ENCODE measurements around the gene NTSR2. TPM values are rescaled to one million over a fixed set of nuclear protein-coding genes. Genes with fewer than 3 reads are reported as not detected.

The NTSR2 gene
- total RNA-seq, 1 experiment from 2014 or later = not detected

- Histone ChIP-seq H3K4me3 (no peak overlapping the region), H3K4me1 (replicated peaks) (no peaks in the 10 kb centered on the region), H3K27me3 (replicated peaks) (no peaks in the 10 kb centered on the region), H3K27ac (no peak overlapping the region), H3K36me3 (no peaks in the 10 kb centered on the region), H3K9me3 (replicated peaks) (no peaks in the 10 kb centered on the region)
- no peak for DNase-seq (ENCODE audit: low read depth in 1 of 2, low spot score in 2 of 2)
Measured at GRCh38 chr2:11615209-11615608, 54.8 kb downstream of the NTSR2 start.

DNA sequence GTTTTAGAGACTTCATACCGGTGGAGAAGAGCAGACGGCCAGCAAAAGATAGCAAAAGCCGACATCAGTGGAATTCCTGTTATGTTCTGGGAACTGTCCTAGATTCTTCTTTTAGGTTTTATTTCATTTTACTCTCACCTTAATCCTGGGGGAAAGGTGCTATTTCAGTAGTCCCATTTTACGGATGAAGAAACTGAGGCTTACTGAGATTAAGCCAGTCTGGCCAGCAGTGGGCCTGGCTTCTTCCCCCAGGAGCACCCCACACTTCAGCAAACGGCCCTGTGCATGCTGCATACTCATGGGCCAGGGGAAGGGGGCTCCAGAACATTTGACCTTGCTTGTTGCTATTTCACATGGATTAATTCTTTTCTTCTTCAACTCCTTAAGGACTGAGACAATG, 56.7 kb downstream of the NTSR2 start:
- no peak for DNase-seq (ENCODE audit: low read depth in 1 of 2, low spot score in 2 of 2)
- H3K27me3 ChIP-seq (replicated peaks) = no peaks in the 10 kb centered on the region
- H3K4me3 ChIP-seq = no peak overlapping the region
- no peaks in the 10 kb centered on the region for H3K9me3 ChIP-seq (replicated peaks)
- no peaks in the 10 kb centered on the region for H3K36me3 ChIP-seq
- H3K4me1 ChIP-seq (replicated peaks) = no peaks in the 10 kb centered on the region
- no peak overlapping the region for H3K27ac ChIP-seq

- Histone ChIP-seq H3K27me3 (replicated peaks) (no peaks in the 10 kb centered on the region), H3K27ac (no peak overlapping the region), H3K4me3 (no peak overlapping the region), H3K9me3 (replicated peaks) (no peaks in the 10 kb centered on the region), H3K36me3 (no peaks in the 10 kb centered on the region), H3K4me1 (replicated peaks) (no peaks in the 10 kb centered on the region)
- DNase-seq (ENCODE audit: low read depth in 1 of 2, low spot score in 2 of 2) = no peak
Measured at GRCh38 chr2:11612553-11613215, 57.3 kb downstream of the NTSR2 start.

DNA sequence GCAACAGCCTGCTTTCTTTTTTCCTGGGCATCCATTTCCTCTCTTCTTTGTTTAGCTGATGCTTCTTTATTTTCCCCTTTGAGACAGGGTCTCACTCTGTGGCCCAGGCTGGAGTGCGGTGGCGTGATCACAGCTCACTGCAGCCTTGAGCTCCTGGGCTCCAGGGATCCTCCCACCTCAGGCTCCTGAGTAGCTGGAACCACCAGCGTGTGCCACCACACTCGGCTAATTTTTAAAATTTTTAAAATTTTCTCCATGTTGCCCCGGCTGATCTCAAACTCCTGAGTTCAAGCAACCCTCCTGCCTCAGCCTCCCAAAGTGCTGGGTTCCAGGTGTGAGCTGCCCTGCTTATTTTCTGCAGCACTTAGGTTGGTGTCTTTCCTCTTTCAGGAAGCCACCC, 58.7 kb downstream of the NTSR2 start:
- Histone ChIP-seq H3K27me3 (replicated peaks) (no peaks in the 10 kb centered on the region), H3K4me1 (replicated peaks) (no peaks in the 10 kb centered on the region), H3K4me3 (no peak overlapping the region), H3K36me3 (no peaks in the 10 kb centered on the region), H3K27ac (no peak overlapping the region), H3K9me3 (replicated peaks) (no peaks in the 10 kb centered on the region)
- DNase-seq (ENCODE audit: low read depth in 1 of 2, low spot score in 2 of 2) = no peak

DNA sequence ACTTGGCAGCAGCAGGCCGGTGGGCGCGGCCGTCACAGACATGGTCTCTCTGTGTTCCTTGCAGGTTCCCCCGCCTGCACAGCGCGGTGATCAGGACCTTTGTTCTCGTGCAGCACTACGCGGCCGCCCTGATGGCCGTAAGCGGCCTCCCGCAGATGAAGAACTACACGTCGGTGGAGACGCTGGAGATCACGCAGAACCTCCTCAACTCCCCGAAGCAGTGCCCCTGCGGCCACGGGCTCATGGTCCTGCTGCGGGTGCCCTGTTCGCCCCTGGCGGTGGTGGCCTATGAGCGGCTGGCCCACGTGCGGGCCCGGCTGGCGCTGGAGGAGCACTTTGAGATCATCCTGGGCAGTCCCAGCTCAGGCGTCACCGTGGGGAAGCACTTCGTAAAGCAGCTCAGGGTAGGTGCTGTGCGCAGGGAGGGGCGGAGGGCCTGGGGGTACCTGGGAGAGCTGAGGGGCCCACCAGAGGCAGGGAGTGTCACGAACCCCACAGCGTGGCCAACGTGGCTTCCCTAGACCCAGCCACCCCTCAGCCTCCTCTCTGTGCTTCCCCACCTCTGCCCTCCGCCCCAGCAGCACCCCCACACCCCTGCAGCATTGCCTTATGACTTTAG, 59.3 kb downstream of the NTSR2 start:
- Histone ChIP-seq H3K4me1 (replicated peaks) (no peaks in the 10 kb centered on the region), H3K9me3 (replicated peaks) (no peaks in the 10 kb centered on the region), H3K27me3 (replicated peaks) (no peaks in the 10 kb centered on the region), H3K27ac (no peak overlapping the region), H3K36me3 (no peaks in the 10 kb centered on the region), H3K4me3 (no peak overlapping the region)
- no peak for DNase-seq (ENCODE audit: low read depth in 1 of 2, low spot score in 2 of 2)

Other genes with a start within 250 kb of the NTSR2 start
- gene E2F6, start 204.0 kb downstream of the NTSR2 start, total RNA-seq (2014; rRNA removed; shearing (Covaris generic)) = 11.7 and 25.6 TPM in 2 replicates
- not detected in 2 replicates for gene GREB1, start 136.2 kb downstream of the NTSR2 start, total RNA-seq (2014; rRNA removed; shearing (Covaris generic))
- gene LPIN1, start 76.4 kb upstream of the NTSR2 start, total RNA-seq (2014; rRNA removed; shearing (Covaris generic)) = 19.1 and 19.4 TPM in 2 replicates